Measurements from ENCODE around the gene PIR.

Gene PIR

DNA sequence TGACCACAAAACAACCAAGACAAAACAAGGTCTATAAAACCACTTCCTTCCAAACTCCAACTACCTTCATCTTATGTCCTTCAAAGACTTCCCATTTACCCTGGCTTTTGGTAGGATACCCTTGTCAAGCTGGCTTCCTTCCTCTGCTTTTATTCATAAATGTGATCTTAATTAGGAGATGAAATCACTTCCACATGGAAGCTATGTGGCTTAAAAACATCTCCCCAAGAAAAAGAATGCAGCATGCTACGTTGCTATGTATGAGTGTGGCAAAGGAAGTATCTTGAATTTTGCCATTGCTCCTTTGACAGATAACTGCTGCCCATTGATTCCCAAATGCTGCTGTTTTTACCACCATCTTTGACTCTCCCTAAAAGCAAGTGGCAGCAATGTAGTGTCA lies 62.5 kb downstream of the PIR start:
- DNase-seq (ENCODE audit: low spot score in 2 of 2) = no peak
- Histone ChIP-seq H3K36me3 (replicated peaks) (peaks cover 20% of the 10 kb centered on the region; the same call in 1 of the 2 replicates), H3K4me3 (no peak overlapping the region), H3K9me3 (no peaks in the 10 kb centered on the region), H3K4me1 (no peaks in the 10 kb centered on the region), H3K27me3 (ENCODE audit: low read depth) (no peaks in the 10 kb centered on the region)
- in situ Hi-C loops (cut with MboI; ENCODE audit: low sequenced_read_pairs) = no loop called here

DNA sequence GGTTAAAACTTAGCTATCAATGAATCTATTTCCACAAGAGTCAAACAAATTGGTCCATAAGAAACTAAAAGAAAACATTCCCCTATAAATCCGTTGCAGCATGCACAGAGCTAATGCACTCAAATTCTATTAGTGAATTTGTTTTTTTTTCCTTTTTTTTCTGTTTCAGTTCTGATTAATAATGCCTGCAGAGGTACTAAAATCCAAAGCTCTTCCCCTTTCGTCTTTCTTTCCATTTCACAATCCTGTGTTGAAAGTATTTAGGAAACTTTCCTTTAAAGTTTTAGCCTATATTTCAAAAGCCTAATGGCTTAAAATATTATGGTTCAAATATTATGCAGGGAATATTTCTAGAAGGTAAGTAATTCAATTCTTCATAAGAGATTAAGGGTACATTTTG lies 63.1 kb downstream of the PIR start:
- in situ Hi-C loops (cut with MboI; ENCODE audit: low sequenced_read_pairs) = no loop called here
- DNase-seq (ENCODE audit: low spot score in 2 of 2) = no peak

DNA sequence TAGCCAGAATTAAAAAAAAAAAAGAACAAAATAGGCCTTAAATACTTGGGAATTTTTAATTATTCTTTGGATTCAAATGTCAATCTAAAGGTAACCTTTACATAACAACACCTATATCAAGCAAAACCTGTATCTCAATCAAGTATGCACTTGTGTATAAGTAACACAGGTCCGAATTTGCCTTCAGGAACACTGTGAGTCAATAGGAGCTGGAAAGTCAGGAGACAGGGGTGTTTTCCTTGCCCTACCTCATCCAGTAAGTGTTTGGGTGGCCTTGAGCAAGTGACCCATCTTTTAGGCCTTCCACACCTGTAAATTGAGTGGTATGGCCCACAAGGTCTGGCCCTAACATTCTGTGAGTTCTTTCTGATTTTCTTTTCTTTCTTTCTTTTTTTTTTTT lies 68.1 kb downstream of the PIR start:
- Histone ChIP-seq H3K9me3 (no peaks in the 10 kb centered on the region), H3K36me3 (replicated peaks) (peaks cover 29% of the 10 kb centered on the region), H3K27me3 (ENCODE audit: low read depth) (no peaks in the 10 kb centered on the region), H3K4me1 (no peaks in the 10 kb centered on the region), H3K4me3 (no peak overlapping the region)
- in situ Hi-C loops (cut with MboI; ENCODE audit: low sequenced_read_pairs) = no loop called here
- no peak for DNase-seq (ENCODE audit: low spot score in 2 of 2)

More for the DNA sequence above, 63.1 kb downstream of the PIR start:
- no peak overlapping the region for H3K4me3 ChIP-seq
- no peaks in the 10 kb centered on the region for H3K4me1 ChIP-seq
- peaks cover 20% of the 10 kb centered on the region; the same call in 1 of the 2 replicates for H3K36me3 ChIP-seq (replicated peaks)
- H3K9me3 ChIP-seq = no peaks in the 10 kb centered on the region
- no peaks in the 10 kb centered on the region for H3K27me3 ChIP-seq (ENCODE audit: low read depth)

DNA sequence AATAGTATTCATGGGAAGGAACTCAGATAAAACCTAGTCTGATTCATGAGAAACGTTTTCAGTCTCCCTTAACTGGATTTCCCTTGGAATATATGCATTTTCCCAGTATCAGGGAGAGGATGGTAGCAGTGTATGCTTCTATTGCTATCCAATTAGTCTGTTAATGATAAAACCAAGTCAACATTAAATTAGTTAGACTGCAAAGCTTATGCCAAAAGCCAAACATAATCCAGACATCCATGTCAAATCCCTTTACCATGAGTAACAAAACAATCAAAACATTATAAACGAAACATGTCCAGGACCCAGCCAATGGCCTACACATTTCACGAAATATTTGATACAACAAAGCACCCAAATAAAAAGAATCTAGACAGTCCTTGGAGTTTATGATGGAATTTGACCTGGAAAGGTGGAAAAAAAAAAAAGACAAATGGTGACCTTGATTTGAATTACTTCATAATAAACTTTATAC lies 74.4 kb downstream of the PIR start:
- in situ Hi-C loops (cut with MboI; ENCODE audit: low sequenced_read_pairs) = no loop called here
- H3K4me3 ChIP-seq = no peak overlapping the region

DNA sequence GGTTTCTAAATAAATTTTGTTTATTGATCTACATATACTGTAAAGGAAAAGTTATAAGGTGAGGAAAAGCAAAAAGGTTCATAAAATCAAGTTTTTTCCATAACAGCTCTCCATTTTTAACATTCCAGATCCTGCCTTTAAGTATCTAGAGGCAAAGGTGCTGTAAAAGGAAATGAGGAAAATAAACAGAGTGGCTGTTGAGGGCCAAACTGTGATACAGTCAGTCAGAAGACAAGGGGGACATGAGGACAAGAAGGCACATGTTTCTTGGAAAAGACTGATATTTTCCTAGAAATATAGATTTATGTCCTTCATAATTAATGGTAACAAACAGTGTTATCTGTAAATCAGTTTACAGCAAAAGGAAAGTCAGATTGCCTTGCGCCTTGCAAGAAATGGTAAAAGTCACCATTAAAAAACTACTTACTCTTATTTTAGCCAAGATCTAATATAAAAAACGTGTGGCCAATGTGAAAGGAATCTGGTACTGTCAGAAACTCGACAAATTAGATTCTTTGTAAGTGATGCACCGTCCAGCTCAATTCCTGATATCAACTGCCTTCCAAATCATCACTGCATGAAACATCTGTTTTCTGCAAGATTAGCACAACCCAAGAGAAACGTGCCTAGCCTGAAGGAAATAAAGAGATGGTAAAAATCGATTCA lies 75.0 kb downstream of the PIR start:
- Histone ChIP-seq H3K27me3 (ENCODE audit: low read depth) (no peaks in the 10 kb centered on the region), H3K36me3 (replicated peaks) (peaks cover 16% of the 10 kb centered on the region), H3K4me3 (no peak overlapping the region), H3K9me3 (no peaks in the 10 kb centered on the region; the same call in 1 of the 2 replicates), H3K4me1 (no peaks in the 10 kb centered on the region; the same call in 1 of the 2 replicates)
- no peak for DNase-seq (ENCODE audit: low spot score in 2 of 2)
- in situ Hi-C loops (cut with MboI; ENCODE audit: low sequenced_read_pairs) = no loop called here

More for the DNA sequence above, 74.4 kb downstream of the PIR start:
- Histone ChIP-seq H3K9me3 (no peaks in the 10 kb centered on the region; the same call in 1 of the 2 replicates), H3K27me3 (ENCODE audit: low read depth) (no peaks in the 10 kb centered on the region), H3K36me3 (replicated peaks) (peaks cover 19% of the 10 kb centered on the region), H3K4me1 (no peaks in the 10 kb centered on the region; the same call in 1 of the 2 replicates)
- DNase-seq (ENCODE audit: low spot score in 2 of 2) = no peak

DNA sequence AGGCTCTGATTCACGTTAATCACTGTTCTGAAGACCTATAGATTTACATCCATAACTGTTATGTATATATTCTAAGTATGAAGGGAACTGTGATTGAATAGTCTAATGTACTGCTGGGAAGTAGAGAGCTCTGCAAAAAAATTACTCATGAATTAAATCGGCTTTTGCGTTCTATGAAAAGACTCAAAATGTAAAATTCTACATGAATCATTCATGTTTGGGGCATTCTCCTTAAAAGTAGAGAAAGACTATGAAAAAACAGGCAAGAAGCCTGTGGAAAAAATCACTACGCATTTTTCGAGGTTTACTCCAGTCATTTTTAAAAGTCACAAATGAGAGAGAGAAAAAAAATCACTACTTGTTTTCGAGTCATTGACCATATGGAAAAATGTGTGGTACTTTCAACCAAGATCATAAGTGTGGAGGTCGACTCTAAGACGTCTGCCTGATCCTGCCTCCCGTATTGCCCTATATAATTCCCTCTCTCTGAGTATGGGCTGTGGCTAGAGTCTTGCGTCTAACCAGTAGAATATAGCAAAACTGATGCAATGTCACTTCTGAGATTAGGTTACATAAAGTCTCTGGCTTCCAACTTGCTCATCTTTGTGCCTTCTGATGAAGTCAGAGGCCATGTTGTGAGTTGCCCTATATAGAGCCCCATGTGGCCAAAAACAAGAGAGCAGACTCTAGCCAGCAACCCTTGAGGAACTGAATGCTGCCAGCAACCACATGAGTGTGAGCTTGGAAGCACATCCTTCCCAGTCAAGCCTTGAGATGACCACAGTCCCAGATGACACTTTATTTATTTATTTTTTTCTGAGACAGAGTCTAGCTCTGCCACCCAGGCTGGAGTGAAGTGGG lies 76.8 kb downstream of the PIR start:
- Histone ChIP-seq H3K36me3 (replicated peaks) (peaks cover 16% of the 10 kb centered on the region), H3K9me3 (no peaks in the 10 kb centered on the region; the same call in 1 of the 2 replicates), H3K27me3 (ENCODE audit: low read depth) (no peaks in the 10 kb centered on the region), H3K4me3 (no peak overlapping the region), H3K4me1 (no peaks in the 10 kb centered on the region; the same call in 1 of the 2 replicates)
- in situ Hi-C loops (cut with MboI; ENCODE audit: low sequenced_read_pairs) = no loop called here
- no peak for DNase-seq (ENCODE audit: low spot score in 2 of 2)

DNA sequence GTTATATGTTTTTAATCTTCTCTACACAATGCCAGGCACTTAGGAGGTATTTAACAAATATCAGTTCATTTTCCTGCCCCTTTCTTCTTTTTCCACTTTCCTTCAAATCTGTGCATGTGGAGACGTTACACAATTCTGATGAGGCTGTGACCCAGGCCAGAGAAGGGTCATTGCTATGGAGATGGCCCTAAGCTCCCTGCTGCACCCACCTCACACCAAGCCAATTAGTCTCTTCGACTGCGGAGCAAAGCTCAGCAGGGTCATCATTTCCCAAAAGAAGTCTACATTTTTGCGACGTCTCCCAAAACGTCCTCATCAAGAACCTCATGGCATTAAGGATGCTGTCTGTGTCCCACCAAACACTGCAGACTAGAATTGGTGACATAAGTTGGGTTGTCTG lies 80.0 kb downstream of the PIR start:
- Histone ChIP-seq H3K36me3 (replicated peaks) (peaks cover 9% of the 10 kb centered on the region), H3K4me1 (no peaks in the 10 kb centered on the region; the same call in 1 of the 2 replicates), H3K9me3 (no peaks in the 10 kb centered on the region; the same call in 1 of the 2 replicates), H3K4me3 (no peak overlapping the region), H3K27me3 (ENCODE audit: low read depth) (no peaks in the 10 kb centered on the region)
- DNase-seq (ENCODE audit: low spot score in 2 of 2) = no peak
- in situ Hi-C loops (cut with MboI; ENCODE audit: low sequenced_read_pairs) = no loop called here

DNA sequence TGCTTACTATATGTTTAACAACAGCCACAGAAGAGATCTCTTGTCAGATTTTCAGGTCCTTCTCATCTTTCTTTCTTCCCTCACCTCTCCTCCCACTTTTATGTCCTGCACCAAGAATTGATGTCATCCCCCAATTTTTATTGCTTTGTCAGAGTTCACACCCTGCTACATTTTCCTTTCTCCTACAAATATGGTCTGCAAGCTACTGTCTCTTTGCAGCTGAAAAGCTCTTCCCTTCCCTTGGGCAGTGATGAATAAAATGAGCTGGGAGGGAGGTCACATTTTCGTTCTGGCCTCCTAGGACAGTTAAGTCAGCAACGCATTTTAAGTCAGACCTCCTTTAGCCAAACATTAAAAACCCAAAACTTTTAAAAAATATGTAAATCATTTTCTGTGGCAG lies 82.2 kb downstream of the PIR start:
- H3K27me3 ChIP-seq (ENCODE audit: low read depth) = no peaks in the 10 kb centered on the region
- no peak for DNase-seq (ENCODE audit: low spot score in 2 of 2)
- no peaks in the 10 kb centered on the region for H3K9me3 ChIP-seq
- H3K4me3 ChIP-seq = no peak overlapping the region
- in situ Hi-C loops (cut with MboI; ENCODE audit: low sequenced_read_pairs) = no loop called here
- H3K36me3 ChIP-seq (replicated peaks) = peaks cover 4% of the 10 kb centered on the region
- H3K4me1 ChIP-seq = peaks cover 3% of the 10 kb centered on the region; the same call in 1 of the 2 replicates

DNA sequence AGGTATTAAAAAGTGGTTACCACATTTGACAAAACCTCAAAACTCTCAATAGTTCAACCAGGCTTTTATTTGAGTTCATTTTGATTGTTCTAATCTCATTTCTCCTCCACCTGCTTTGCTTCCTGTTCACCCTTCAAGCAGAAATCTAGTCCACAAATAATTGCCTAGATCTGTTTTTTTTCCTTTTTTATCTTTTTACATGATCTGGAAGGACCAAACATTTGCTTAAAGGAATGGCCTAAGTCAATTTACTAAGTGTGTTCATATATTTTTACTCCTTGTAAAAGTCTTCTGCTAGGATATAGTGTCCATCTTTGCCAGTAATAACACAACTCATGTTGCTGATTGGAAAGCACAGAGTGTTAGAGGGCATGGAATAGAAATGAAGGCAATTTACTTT lies 82.7 kb downstream of the PIR start:
- no peak overlapping the region for H3K4me3 ChIP-seq
- no peak for DNase-seq (ENCODE audit: low spot score in 2 of 2)
- peaks cover 4% of the 10 kb centered on the region for H3K36me3 ChIP-seq (replicated peaks)
- no peaks in the 10 kb centered on the region for H3K27me3 ChIP-seq (ENCODE audit: low read depth)
- in situ Hi-C loops (cut with MboI; ENCODE audit: low sequenced_read_pairs) = no loop called here
- peaks cover 7% of the 10 kb centered on the region; the same call in 1 of the 2 replicates for H3K4me1 ChIP-seq
- no peaks in the 10 kb centered on the region for H3K9me3 ChIP-seq

DNA sequence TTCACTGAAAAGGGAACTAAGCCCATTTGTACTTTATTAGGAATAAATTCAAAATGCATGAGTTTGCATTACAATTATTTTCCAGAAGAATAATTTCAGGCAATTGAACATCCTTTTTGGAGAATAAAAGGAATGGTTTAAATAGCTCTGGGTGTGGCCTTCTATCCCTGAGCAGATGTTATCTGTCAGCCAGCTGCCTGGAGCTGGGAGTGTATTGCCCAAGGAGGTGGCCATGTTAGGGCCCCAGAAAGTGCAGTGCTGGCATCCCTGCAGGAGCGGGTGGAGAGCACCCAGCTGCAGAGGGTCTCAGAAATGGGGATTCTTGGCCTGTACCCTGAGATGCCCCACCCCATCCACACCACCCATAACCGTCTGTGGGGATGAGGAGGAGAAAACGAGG lies 87.3 kb downstream of the PIR start:
- DNase-seq (ENCODE audit: low spot score in 2 of 2) = peak; percentile 6 to 19
- H3K9me3 ChIP-seq = no peaks in the 10 kb centered on the region
- H3K27me3 ChIP-seq (ENCODE audit: low read depth) = no peaks in the 10 kb centered on the region
- H3K4me1 ChIP-seq = peaks cover 7% of the 10 kb centered on the region; the same call in 1 of the 2 replicates
- no peak overlapping the region for H3K4me3 ChIP-seq
- peaks cover 4% of the 10 kb centered on the region; the same call in 1 of the 2 replicates for H3K36me3 ChIP-seq (replicated peaks)
- in situ Hi-C loops (cut with MboI; ENCODE audit: low sequenced_read_pairs) = no loop called here

DNA sequence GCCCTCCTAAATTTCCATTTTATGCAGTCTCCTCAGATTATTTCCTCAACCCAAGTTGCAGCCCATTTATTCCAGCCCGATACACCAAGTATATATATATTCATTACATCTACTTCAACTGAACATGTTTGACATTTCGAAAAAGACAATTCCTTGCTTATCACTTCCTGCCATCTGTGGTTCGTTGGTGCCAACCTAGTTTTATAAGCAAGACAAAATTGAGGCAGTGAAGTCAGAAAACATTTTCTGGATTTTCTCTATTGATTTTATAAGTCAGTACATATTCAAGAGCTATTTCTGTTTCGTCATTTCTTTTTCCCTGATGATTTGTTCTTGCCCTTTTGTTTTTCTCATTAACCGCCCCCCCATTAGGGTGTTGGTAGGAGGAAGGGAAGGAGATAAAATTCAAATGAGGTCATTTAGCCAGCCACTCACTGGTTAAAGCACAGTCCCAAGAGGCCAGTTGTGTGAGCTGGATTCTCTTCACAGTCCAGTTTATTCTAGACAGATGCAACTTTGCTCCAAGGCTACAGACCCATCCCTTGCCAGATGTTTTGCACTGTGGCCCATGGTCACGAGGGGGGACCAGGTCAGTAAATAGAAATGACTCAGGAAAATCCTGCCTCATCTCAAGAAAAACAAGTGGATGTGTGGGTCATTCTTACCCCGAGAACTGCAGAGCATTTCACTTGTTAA lies 88.6 kb downstream of the PIR start:
- in situ Hi-C loops (cut with MboI; ENCODE audit: low sequenced_read_pairs) = no loop called here
- DNase-seq (ENCODE audit: low spot score in 2 of 2) = no peak
- Histone ChIP-seq H3K4me1 (peaks cover 8% of the 10 kb centered on the region), H3K36me3 (replicated peaks) (peaks cover 4% of the 10 kb centered on the region), H3K9me3 (no peaks in the 10 kb centered on the region), H3K27me3 (ENCODE audit: low read depth) (no peaks in the 10 kb centered on the region), H3K4me3 (no peak overlapping the region)

DNA sequence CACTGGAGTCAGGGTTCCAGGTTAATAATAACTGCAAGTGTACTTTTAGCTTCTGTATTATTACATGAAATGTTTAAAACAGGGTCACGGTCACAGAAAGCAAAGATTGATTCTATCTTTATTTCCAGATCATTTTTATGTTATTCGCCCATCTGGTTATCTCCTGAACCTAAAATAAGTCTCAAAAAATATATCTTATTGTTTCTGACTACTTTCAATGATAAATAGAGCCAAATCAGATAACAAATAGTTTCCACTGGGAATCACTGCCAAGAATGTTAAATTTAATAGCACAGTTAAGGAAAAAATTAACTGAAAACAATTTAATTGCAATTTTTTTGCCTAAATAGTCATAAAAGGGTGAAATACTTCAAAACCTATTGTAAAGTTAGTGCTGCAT lies 91.8 kb downstream of the PIR start:
- H3K36me3 ChIP-seq (replicated peaks) = no peaks in the 10 kb centered on the region; the same call in none of the 2 replicates
- H3K4me3 ChIP-seq = no peak overlapping the region
- no peak for DNase-seq (ENCODE audit: low spot score in 2 of 2)
- no peaks in the 10 kb centered on the region for H3K9me3 ChIP-seq
- in situ Hi-C loops (cut with MboI; ENCODE audit: low sequenced_read_pairs) = no loop called here
- peaks cover 14% of the 10 kb centered on the region for H3K4me1 ChIP-seq
- no peaks in the 10 kb centered on the region for H3K27me3 ChIP-seq (ENCODE audit: low read depth)

DNA sequence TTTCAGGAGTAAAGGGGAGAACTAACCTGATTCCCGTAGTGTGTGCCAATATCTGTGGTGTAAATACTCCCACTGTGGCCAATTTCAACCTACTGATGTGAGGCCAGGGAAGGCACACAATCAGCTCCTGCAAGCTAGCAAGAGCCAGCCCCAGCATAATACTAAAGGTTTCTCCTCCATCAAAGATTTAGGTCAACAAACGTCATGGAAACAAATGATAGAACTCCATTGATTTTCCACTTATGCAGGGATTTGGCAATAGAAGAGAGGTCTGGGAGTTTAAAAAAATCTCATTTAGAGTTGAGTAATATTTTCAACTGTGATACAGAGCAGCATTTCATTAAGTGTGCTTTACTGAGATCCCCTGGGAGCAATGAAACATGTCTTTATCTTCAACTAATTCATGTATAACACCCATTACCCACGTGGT lies 93.2 kb downstream of the PIR start:
- H3K4me1 ChIP-seq = peaks cover 7% of the 10 kb centered on the region
- H3K36me3 ChIP-seq (replicated peaks) = no peaks in the 10 kb centered on the region; the same call in 1 of the 2 replicates
- no peaks in the 10 kb centered on the region for H3K27me3 ChIP-seq (ENCODE audit: low read depth)
- in situ Hi-C loops (cut with MboI; ENCODE audit: low sequenced_read_pairs) = no loop called here
- no peaks in the 10 kb centered on the region for H3K9me3 ChIP-seq
- no peak overlapping the region for H3K4me3 ChIP-seq
- no peak for DNase-seq (ENCODE audit: low spot score in 2 of 2)

Data from HAP-1 (cell line).